ENCODE measurements around the gene PRKRA.
"Not testable (repeated sequence)": the region's sequence is repeated elsewhere in the genome, so short reads cannot be mapped to it uniquely, and the experiment has no call there.

PRKRA gene

GRCh38 chr2:178450774-178451525 lies at the start of gene PRKRA, which contains the start of gene PJVK:
TSS of gene PRKRA (minus strand) at chr2:178451175. CDS start at chr2:178451030, 145 bp downstream.
TSS of gene PJVK (plus strand) at chr2:178451378. CDS start at chr2:178453410, 2,032 bp downstream.
- peak; percentile 88 to 89 for DNase-seq

- no peak for DNase-seq
Measured at GRCh38 chr2:178499640-178500039, 48.7 kb upstream of the PRKRA start.

DNA sequence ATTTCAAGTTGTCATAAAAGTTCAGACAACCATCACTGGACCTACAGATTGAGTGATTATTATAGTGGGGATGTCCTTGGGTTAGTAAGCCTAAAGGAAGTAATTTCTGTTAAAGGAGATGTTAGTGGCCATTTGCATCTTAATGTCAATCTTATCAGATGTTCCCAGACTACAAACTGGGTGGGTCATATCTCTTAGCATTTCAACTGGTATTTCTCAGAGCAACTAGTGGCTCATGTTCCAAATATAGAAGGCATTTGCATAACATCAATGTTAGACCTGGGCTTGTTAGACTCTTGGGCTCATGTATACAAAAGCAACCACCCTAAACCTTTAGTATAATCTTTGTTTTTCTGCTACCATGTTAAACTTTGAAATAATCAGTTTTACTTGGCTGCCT lies 47.2 kb upstream of the PRKRA start:
- DNase-seq: no peak

- DNase-seq: no peak
Measured at GRCh38 chr2:178496049-178496448, 45.1 kb upstream of the PRKRA start.

- no peak for DNase-seq
Measured at GRCh38 chr2:178491612-178492011, 40.6 kb upstream of the PRKRA start.

DNA sequence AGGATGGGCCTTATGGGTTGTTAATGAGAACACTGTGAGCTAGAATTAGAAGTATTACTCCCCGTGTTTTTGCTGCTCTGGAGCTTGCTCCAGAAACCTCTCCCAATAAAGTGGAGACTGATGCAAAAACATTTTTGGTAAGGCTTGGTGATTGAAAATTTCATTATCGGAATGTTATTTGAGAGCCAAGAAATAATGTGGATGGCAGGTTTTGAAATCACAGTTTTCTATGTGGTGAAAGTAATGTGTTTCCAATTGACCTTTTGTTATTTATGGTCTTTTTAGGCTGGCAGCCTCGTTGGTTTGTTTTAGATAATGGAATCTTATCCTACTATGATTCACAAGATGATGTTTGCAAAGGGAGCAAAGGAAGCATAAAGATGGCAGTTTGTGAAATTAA lies 34.4 kb upstream of the PRKRA start:
- DNase-seq: no peak

- no peak for DNase-seq
Measured at GRCh38 chr2:178484245-178485041, 33.5 kb upstream of the PRKRA start.

GRCh38 chr2:178482437-178482836 lies 31.5 kb upstream of the PRKRA start:
- DNase-seq: no peak

- peak; percentile 81 to 88 for DNase-seq
Measured at GRCh38 chr2:178480227-178481181, 29.5 kb upstream of the PRKRA start, which contains the start of gene PLEKHA3. TSS of gene PLEKHA3 (plus strand) at chr2:178480457. CDS start at chr2:178480870, 413 bp downstream.

DNA sequence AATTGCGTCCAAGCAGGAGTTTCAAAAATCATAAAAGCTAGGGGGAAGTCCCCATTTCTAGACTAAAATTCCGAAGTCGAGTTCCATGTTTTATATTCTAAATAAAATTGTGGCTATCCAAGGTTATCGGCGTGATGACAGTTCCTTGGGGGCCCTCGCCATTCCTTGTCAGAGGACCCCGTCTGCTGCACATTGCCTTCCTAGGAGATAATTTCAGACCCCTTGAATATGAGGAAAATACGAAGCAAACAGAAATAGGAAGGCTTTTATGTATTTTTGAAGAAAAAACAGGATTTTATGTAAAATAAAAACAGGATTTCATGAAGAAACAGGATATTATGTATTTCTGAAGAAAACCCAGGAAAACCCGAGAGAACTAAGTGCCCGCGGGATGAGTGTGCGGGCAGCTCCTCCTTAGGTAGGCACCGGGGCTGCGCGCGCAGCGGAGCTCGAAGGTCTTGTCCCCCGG lies 28.8 kb upstream of the PRKRA start:
- no peak for DNase-seq

DNA sequence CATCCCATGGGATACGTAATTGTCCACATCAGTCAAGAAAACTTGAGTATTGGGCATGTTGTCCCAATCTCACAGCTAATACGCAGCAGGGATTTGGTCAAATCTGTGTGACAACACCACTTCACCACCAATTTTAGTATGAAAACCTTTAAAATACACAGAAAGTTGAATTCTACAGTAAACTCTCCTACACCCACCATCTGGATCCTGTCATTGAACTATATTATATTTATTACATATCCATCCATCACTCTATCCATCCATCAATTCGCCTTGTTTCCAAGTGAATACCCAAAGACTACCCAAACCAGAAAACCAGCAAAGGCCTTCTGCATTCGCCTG lies 28.3 kb upstream of the PRKRA start:
- DNase-seq: no peak

DNA sequence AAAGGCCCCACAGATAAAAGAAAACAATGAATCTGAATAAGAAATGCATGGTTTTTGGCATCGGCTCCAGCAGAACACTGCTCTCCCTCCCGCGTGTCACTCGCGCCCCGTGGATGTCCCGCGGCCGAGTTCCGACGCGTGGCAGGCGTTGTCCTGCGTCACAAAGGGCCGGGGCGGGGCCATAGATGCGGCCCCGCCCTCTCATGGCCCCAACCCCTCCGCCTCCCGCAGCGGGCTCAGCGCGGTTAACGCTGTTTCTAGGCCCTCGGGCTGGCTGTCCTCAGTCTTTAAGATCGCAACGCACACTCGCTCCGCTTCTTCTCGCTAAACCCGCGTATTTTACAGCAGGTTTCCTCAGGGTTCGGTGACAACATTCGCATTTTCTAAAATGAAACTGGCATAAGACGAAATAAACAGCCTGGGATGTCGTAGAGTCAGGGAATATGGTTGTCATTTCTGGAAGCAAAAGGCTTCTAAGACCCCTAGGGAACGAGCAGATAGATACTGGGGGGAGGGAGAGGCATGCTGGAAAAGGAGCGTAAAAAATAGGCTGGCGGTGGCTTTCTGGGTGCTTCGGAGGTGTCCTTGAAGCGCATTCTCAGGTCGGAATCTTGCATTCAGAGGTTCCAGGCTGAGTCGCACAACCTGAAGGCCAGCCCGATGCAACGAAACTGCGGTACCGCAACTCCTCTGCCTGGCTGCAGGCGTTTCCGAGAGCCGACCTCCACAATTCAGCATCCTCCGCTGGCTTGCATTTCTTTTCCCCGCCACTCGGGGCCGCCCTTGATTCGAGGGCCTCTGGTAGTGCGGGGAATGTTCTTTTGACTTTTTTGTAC lies 27.7 kb upstream of the PRKRA start, which contains the start of gene FKBP7:
Gene FKBP7, minus strand, starts transcription at position 162 of the 836 bp plus-strand sequence. Its CDS starts 101 bp downstream, at position 61.
- DNase-seq: peak; percentile 65 to 69

DNA sequence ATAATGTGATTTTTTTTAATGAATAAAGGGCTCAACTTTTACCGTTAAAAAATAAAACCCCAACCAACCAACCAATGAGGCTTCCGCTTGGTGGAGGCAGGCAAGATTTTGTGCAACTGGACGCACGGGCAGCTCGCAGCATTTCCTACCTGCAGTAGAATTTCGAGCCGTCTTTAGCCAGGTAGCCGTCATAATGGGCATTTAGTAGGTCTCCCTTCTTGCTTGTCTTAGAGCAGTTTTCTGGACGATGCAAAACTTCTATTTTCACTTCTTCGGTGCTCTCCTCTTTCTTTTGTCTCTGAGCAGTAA lies 27.1 kb upstream of the PRKRA start:
- peak in 1 of 2 experiments; percentile 25 for DNase-seq

DNA sequence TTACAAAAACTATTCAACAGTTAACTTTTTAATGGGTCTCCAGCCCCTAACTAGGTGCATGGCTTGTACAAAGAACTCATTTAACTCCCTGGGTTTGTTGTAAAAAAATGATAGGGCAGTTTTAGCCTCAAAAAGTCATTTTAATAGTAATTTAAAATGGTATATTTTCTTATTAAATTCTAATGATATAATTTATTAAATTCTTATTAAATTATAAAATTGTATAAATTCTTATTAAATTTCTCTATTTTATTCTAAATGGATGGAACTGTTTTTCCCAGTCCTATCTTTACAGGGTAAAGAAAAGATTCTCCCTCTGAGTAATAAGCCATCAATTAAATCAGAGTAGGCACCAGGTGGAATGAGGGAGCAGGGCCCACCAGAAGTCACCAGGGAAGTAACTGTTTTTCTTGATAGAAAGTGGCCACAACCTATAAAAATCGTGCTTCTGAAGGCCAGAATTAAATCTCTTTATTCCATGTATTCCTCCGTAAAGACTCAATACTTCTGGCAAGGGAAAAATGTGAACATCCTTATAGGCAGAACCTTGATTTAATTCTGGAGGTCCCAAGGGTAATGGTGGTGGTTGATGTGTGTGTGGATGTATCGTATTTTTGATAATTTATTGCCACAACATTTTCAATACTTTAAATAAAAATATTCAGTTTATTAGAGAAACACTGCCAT lies 26.6 kb upstream of the PRKRA start:
- DNase-seq: no peak

DNA sequence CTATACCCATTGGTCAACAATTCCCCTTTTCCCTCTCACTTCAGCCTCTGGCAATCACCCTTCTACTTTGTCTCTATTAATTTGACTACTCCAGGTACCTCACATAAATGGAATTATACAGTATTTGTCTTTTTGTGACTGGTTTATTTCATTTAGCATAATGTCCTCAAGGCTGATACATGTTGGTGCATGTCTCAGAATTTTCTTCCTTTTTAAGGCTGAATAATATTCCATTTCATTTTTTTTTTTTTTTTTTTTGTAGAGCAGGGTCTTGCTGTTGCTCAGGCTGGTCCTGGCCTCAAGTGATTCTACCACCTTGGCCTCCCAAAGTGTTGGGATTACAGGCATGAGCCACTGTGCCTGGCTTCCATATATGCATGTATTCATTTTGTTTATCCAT lies 25.5 kb upstream of the PRKRA start:
- DNase-seq: no peak

DNA sequence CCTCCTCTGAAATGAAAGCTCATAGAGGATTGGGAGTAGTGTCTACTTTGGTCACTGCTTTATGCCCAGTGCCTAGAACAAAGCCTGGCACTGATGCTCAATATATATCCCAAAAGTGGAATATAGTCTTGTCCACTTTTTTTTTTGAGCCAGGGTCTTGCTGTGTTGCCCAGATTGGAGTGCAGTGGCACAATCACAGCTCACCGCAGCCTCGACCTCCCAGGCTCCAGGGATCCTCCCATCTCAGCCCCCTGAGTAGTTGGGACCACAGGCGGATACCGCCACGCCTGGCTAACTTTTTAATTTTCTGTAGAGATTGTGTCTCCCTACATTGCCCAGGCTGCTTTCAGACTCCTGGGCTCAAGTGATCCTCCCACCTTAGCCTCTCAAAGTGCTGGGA lies 23.6 kb upstream of the PRKRA start:
- DNase-seq: no peak

DNA sequence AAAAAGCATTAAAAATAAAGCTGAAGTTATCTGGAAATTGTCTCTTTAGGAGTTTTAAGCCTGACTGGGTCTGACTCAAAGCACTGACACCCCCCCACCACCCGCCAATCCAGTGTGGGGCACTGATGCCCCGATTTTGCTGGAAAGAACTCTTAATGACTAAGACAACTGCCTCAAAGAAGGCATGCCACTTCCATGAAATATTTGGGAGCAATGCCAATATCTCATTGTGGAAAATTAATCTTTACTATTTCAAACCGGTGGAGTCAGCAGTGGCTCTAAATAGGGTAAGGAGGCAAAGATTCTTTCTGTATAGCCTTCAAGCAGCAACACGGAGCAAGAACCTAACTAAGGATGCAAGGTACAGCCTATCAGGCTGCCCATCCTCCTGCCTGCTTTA lies 23.0 kb upstream of the PRKRA start:
- DNase-seq: no peak

DNA sequence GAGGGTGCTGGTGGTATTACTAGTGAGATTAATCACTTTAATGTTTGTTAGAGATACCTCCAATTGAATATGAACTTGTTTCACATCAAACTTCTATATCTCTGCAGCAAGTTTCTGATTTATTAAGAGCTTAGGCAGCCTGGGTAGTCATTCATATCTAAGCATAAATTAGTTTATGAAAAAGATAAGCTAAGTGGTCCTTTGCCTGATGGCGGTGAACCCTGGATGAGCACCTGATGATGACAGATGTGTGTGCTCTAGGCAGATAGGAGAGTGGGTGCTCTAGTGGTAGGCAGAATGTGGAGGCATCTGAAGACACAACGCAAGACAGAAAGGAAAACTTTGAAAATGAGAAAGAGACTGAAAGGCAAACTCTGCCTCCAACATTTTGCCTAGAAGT lies 22.4 kb upstream of the PRKRA start:
- DNase-seq: no peak

- DNase-seq: not testable (repeated sequence)
Measured at GRCh38 chr2:178471313-178471712, 20.3 kb upstream of the PRKRA start.

- DNase-seq: no peak
Measured at GRCh38 chr2:178469219-178469849, 18.4 kb upstream of the PRKRA start.

- DNase-seq: no peak
Measured at GRCh38 chr2:178457390-178457886, 6.5 kb upstream of the PRKRA start.
